HG03520 (cell line): ENCODE measurements around the gene RXRB.
"Not testable (repeated sequence)": the region's sequence is repeated elsewhere in the genome, so short reads cannot be mapped to it uniquely, and the experiment has no call there.

Experiments used
- ATAC-seq: cut with Tn5 transposase; IDR thresholded peaks from one replicate; pipeline ENCODE4 v1.9.1; 2021; ENCODE audit warnings: mild to moderate bottlenecking, moderate library complexity; ENCODE audit not compliant: unreplicated experiment

RXRB gene

DNA sequence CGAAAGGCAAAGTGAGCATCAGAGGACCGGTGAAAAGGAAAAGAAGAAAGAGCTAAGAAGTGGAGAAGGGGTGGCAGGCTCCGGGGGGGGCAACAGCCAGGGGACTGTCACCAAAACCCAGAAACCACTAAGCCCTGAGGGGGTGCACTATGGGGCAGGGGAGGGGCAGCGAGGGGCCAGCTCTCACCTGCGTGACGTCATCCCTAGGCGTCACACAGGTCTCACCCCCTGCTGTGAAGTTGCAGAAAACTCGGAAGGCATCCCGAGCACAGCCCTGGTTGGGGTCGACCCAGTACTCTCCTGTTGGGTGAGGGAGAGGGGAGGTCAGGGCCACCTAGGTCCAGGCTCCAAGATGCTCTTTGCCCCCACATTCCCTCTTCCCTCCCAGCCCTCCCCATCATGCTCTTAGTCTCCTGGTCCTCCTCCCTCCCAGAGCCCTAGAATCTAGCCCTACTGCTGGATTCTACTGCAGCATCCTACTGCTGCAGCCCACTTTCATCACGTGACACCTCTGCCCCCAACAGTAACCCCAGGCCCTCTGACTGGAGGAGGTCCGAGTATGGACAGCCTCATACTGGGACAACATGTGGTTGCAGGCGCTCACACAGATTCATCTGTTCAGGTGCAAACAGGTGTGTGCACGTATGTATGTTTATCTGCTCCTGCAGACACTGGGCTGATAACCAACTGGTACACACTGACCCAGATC lies 35.6 kb downstream of the RXRB start:
- ATAC-seq, result no peak

DNA sequence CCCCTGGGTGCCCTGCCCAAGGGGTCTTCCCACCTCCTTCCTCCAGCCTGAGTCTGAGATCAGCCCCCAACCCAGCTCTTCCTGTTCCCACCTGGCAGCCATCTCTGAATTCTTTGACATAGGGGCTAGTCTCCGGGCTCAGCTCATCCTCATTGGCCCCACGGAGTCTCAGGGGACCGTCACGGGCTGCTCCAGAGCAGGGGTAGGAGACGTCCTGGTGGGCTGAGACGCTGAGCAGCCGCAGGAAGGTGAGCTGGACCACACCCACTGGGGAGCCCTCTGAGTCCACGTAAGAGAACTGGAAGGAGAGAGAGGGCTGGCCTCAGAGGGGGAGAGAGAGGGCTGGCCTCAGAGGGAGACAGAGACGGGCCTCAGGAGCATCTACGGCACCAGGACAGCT lies 36.3 kb downstream of the RXRB start:
- ATAC-seq, result no peak

DNA sequence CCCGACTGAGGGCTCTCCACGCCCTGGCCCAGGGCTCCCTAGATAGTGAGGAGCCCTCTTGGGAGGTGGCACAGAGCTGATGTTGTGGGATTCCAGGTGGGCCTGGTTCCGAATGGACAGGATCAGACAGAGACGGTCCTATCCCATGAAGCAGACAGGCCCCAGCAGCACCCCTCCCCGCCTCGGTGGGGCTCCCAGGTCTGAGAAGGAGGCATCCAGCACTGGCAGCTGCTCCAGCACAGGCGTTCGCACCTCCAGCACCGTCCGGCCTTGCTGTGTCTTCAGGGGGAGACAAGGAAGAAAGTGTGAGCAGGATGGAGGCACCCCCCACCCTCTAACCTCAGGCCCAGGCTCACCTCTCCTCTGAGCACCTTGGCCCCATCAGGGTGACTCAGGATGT lies 36.9 kb downstream of the RXRB start:
- ATAC-seq, result no peak

DNA sequence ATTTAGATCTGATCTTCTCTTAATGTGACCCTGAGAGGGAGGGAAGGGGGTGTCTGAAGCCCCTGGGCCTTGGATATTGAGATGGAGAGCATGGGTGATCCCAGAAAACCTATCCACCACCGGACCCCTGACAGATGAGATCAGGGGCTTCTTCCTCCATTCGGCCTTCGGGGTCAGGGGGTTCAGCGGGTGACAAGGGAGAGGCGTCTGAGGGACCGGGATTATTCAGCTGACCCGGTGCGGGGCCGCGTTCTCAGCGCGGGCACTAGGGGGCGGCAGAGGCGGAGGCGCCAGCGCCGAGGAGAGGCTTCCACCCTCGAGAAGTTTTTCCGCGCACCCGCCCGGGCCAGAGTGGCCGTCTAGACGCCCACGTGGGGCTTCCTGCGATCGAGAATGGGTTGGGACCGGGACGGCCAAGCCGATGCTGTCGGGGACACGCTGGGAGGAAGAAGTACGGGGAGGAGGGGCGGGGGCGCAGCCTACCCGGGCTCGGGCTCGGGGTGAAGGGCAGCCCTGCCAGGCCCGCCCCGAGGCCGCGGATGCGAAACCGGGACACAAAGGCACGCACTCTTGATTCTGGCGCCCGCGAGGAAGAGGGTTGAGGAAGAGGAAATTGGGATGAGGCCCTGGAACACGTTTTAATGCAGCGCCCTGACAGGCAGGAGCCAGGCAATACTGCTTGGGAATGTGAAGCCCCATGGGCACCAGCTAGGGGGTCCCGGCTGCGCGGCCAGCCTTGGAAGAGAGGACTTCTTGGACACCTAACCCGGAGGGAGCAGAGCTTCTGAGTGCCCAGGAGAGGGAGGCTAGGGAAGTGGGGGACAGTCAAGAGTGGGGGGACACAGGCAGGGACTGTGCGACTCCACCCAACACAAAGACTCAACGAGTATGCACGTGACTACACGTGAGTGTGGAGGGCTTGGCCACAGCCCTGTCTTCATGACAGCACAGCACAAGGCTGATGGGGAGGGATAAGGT lies 38.8 kb downstream of the RXRB start:
- ATAC-seq, result no peak

DNA sequence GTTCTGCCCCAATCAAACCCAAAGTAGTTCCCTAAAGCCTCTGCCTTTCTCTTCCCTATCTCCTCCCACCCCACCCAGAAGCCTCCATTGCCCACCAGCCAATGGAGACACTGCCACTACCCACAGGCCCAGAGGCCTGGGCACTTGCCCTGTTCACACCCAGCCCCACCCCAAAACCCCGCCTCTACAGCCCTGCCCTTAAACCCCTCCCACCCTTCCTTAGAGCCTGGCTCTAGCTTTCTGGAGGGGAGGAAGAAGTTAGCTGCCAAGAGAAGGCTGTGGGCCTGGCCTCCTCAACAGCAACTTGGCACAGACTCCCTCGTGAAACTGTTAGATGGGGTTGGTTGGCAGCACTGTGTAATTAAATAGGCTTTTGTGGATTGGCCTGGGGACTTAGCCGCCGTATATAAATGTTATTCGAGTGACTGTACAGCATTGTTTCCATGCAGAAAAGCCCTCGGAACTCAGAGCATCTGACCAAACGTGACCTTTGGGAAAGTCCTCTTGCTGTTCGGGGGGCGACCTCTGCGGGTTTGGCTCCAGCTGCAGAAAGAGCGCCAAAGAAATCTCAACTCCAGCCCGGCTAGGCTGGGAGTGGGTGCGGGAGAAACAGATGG lies 39.6 kb downstream of the RXRB start:
- ATAC-seq, result no peak

DNA sequence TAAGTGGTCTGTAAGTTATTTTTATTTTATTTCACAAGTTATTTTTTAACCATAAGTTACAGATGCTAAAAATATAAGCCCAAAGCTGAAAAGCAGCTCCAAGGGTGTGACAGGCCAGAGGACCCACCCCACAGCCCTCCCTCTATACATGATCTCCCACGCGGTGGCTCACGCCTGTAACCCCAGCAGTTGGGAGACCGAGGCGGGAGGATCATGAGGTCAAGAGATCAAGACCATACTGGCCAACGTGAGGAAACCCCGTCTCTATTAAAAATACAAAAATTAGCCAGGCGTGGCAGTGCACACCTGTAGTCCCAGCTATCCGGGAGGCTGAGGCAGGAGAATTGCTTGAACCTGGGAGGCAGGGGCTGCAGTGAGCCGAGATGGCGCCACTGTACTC lies 40.4 kb downstream of the RXRB start:
- ATAC-seq, result no peak

DNA sequence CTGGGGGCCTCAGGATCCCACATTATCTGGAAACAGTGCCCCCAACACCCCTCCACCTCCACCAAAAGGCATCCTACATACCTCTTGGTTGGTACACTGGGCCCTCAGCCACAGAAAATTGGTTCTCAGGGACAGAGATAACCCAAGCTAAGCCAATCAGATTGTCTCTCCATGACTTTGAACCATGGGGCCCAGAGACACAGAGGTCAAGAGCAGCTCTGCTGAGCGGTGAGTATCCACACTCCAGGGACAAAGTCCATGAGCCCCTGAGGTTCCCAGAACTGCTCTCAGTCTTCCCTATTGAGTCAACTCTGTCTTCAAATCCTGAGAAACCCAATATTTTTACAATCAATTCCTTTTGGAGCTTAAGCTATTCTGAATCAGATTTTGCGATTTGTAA lies 43.5 kb downstream of the RXRB start:
- ATAC-seq, result no peak

DNA sequence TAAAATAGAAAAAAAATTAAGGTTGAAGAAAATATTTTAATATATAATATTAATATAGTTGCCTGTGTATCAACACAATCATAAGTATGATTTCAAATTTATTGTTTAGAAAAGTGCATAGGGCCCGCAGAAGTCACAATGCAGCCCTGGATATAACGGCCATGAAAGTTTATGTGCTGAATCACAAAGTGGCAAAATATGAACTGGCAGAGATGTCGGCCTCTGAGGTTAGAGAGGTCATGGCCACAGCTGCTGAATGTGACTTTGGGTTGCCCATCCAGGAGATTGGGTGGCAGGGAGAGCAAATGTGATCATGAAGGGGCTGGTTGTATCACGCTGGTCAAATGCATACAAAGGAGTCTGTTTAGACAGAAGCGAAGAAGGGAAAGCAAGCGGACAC lies 43.9 kb downstream of the RXRB start:
- ATAC-seq, result no peak

DNA sequence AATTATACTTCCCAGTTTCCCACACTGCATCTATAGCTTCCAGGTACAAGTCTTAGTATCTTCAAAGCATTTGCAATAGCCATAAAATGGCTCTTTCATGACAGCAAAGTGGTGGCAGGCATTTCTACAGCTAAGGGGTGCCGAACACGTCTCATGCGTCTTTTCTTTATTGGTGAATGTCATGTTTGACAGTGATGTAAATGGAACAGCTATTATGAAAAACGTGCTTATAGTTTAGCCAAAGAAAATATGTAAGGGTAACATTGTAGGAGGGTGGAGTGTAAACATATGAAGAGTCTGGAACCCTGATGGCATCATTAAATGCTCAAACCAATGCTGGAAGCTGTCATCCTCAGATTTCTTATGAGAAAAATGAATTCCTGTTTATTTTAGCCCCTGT lies 46.1 kb downstream of the RXRB start:
- ATAC-seq, result no peak

DNA sequence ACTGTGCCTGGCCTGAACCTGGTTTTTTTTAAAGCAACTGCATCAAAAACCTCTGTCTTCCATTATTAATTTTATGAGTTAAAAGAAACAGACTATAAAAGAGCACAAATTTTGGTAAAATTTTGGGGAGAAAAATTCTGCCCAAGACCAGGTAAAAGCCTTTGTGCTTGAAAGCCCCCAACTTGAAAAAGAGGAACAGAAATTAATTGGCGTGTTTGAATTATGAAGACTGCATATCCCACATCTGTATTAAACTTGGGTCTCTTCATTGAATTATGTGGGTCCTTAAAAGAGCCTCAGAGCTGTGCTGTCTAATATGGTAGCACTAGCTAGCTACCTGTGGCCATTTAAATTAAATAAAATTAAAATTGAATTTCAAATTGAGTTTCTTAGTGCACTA lies 49.4 kb downstream of the RXRB start:
- no peak for ATAC-seq

DNA sequence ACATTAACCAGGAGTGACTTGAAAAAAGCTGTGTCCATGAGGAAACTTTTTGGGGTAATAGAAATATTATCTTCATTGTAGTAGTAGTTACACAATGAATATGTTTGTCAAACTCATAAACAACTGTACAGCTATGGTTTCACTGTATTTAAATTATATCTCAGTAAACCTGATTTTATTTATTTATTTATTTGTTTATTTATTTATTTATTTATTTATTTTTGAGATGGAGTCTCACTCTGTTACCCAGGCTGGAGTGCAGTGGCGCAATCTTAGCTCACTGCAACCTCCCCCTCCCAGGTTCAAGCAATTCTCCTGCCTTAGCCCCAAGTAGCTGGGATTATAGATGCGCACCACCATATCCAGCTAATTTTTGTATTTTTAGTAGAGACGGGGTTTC lies 49.9 kb downstream of the RXRB start:
- ATAC-seq, result not testable (repeated sequence)

DNA sequence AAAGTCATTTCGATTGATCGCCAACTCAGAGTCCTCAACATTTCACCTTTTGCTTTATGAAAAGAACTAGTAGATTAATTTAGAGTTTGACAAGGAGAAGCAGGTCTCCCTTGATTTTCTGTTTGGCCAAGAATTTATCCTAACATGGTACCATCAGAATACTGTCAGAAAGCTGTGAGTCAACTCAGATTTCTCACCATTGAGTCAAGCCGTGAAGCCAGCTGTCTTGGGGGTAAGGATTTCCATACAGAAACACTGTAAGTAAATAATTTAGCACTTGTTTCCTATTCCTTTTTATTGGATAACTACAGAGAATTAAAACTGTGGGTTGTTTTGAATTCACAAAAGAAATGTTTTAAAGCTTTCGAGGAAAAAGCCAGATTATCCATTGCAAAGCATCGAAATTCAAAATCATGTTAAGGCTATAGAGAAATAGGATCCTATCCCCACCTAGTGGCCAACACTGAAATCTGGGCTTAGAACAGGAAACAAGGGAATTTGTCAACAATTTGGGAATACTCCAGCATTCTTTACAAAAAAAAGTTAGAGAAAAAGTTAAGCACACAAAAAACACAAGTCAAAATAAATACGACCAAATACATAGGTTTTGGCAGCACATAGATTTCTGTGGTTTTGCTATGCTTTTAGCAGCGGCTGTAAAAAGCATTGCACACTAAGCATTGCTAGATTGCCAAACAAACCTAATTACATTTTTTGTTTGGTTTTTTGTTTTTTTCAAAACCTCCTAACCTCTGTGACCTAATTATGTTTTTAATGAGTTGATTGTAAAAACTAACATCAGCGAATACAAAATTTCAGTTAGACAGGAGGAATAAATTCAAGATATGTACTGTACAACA lies 52.4 kb downstream of the RXRB start:
- no peak for ATAC-seq

DNA sequence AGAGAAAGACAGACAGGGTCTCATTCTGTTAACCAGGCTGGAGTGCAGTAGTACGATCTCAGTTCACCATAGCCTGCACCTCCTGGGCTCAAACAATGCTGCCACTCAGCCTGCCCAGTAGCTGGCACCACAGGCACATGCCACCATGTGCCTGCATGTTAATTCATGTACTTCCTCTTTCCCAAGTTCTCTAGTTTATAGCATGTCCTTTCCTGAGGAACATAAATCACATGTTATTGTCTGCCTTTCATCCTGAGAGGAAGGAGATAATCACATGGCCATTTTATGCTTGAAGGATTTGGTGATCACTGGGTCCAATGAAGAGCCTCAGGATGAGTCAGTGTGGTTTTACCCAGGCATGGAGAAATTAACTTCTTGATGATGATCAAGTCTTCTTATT lies 56.1 kb downstream of the RXRB start:
- no peak for ATAC-seq
